ENCODE data around the gene PARD3. TPM values are rescaled to one million over a fixed set of nuclear protein-coding genes. Genes with fewer than 3 reads are reported as not detected.

Gene PARD3
- polyA plus RNA-seq, 3 donors, result 0.51 TPM; not detected in 2

DNA sequence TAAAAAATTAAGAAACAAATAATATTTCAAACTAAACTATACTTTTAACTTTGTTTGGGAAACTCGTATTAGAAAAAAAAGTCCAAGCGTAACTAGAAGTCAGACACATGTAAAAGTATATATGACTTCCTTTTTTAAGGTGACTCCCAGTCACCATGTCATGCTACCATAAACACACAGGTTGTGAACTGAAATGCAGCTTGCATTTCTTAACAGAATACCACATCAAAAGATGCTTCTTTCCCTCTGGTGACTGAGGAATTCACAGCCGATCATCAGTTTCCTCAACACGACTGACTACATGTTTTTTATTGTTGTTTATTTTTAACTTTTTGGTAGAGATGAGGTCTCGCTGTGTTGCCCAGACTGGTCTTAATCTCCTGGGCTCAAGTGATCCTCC lies 445.0 kb downstream of the PARD3 start:
- WGBS (ENCODE audit: insufficient coverage), result no CpG with 5 or more reads among the region's 5 CpGs
- DNase-seq, result no peak
- Histone ChIP-seq H3K4me2 (replicated peaks; ENCODE audit: extremely low read depth, low read length, poor library complexity, severe bottlenecking) (no peak overlapping the region), H4K20me1 (ENCODE audit: insufficient read depth, low read length) (no peaks in the 10 kb centered on the region), H3K9ac (ENCODE audit: insufficient read depth, low read length, poor library complexity, severe bottlenecking) (no peak overlapping the region), H3K4me3 (replicated peaks in 1 of 3; ENCODE audit: low read depth in 2 of 3, low read length in 3 of 3) (no peak overlapping the region), H3K9me3 (replicated peaks in 1 of 2; ENCODE audit: control insufficient read depth in 1 of 2, insufficient read depth in 1 of 2, low read length in 2 of 2) (no peaks in the 10 kb centered on the region), H3K27me3 (ENCODE audit: control insufficient read depth in 2 of 2, insufficient read depth in 2 of 2, low read length in 2 of 2) (no peaks in the 10 kb centered on the region), H3K27ac (ENCODE audit: low read depth in 1 of 2, low read length in 2 of 2) (no peak overlapping the region), H3K36me3 (replicated peaks in 1 of 2; ENCODE audit: control insufficient read depth in 1 of 2, insufficient read depth in 2 of 2, low read length in 2 of 2) (no peaks in the 10 kb centered on the region), H3K79me2 (ENCODE audit: insufficient read depth, low read length) (no peaks in the 10 kb centered on the region), H3K4me1 (ENCODE audit: control insufficient read depth in 1 of 2, insufficient read depth in 2 of 2, low read length in 2 of 2) (peaks cover 8% of the 10 kb centered on the region in 2 donors), H2AFZ (ENCODE audit: insufficient read depth, low read depth, low read length, poor library complexity, severe bottlenecking) (no peak overlapping the region)
- no peak for TF ChIP-seq CTCF (IDR thresholded peaks at IDR 0.05)
- Mint-ChIP-seq H3K4me3 (no peak overlapping the region), H3K27ac (no peak overlapping the region), H3K27me3 (ENCODE audit: low read depth in 3 of 3) (peaks cover 0 to 4% (median 0%) of the 10 kb centered on the region in 3 donors), H3K9me3 (peaks cover 0 to 10% (median 4%) of the 10 kb centered on the region in 7 donors), H3K4me1 (peaks cover 8% of the 10 kb centered on the region), H3K36me3 (no peaks in the 10 kb centered on the region)
- intact Hi-C loops (cut with micrococcal nuclease), result no loop called here

- whole genome bisulfite sequencing (ENCODE audit: insufficient coverage), result no CpG with 5 or more reads among the region's 3 CpGs
- Mint-ChIP-seq H3K36me3 (no peaks in the 10 kb centered on the region), H3K4me1 (no peaks in the 10 kb centered on the region)
Measured at GRCh38 chr10:34369120-34369519, 446.0 kb downstream of the PARD3 start.

More at GRCh38 chr10:34369120-34369519, 446.0 kb downstream of the PARD3 start:
- H3K9me3 Mint-ChIP-seq, result peaks cover 0 to 10% (median 4%) of the 10 kb centered on the region in 7 donors
- no peaks in the 10 kb centered on the region for H4K20me1 ChIP-seq (ENCODE audit: insufficient read depth, low read length)
- no peak overlapping the region for H2AFZ ChIP-seq (ENCODE audit: insufficient read depth, low read depth, low read length, poor library complexity, severe bottlenecking)
- H3K4me3 ChIP-seq (replicated peaks in 1 of 3; ENCODE audit: low read depth in 2 of 3, low read length in 3 of 3), result no peak overlapping the region
- H3K4me1 ChIP-seq (ENCODE audit: control insufficient read depth in 1 of 2, insufficient read depth in 2 of 2, low read length in 2 of 2), result no peaks in the 10 kb centered on the region
- H3K9ac ChIP-seq (ENCODE audit: insufficient read depth, low read length, poor library complexity, severe bottlenecking), result no peak overlapping the region
- H3K9me3 ChIP-seq (replicated peaks in 1 of 2; ENCODE audit: control insufficient read depth in 1 of 2, insufficient read depth in 1 of 2, low read length in 2 of 2), result no peaks in the 10 kb centered on the region
- no peak overlapping the region for H3K27ac Mint-ChIP-seq
- DNase-seq, result no peak
- peaks cover 0 to 4% (median 0%) of the 10 kb centered on the region in 3 donors for H3K27me3 Mint-ChIP-seq (ENCODE audit: low read depth in 3 of 3)
- H3K36me3 ChIP-seq (replicated peaks in 1 of 2; ENCODE audit: control insufficient read depth in 1 of 2, insufficient read depth in 2 of 2, low read length in 2 of 2), result no peaks in the 10 kb centered on the region
- no peak overlapping the region for H3K4me2 ChIP-seq (replicated peaks; ENCODE audit: extremely low read depth, low read length, poor library complexity, severe bottlenecking)
- H3K79me2 ChIP-seq (ENCODE audit: insufficient read depth, low read length), result no peaks in the 10 kb centered on the region
- no peak overlapping the region for H3K27ac ChIP-seq (ENCODE audit: low read depth in 1 of 2, low read length in 2 of 2)
- TF ChIP-seq CTCF (IDR thresholded peaks at IDR 0.05), result no peak
- no peaks in the 10 kb centered on the region for H3K27me3 ChIP-seq (ENCODE audit: control insufficient read depth in 2 of 2, insufficient read depth in 2 of 2, low read length in 2 of 2)
- H3K4me3 Mint-ChIP-seq, result no peak overlapping the region
- intact Hi-C loops (cut with micrococcal nuclease), result no loop called here

Measured in CD14-positive monocyte (primary cell).